NCI-H128 (cell line): ENCODE results near the gene EML2.

ENCODE experiments used
- DNase-seq: peaks from one replicate; lab custom pipeline; 2025; ENCODE audit not compliant: unreplicated experiment; lab: John Stamatoyannopoulos, UW

The EML2 gene

GRCh38 chr19:45589768-45590167 is 49.4 kb downstream of the EML2 start:
- no peak for DNase-seq

DNA sequence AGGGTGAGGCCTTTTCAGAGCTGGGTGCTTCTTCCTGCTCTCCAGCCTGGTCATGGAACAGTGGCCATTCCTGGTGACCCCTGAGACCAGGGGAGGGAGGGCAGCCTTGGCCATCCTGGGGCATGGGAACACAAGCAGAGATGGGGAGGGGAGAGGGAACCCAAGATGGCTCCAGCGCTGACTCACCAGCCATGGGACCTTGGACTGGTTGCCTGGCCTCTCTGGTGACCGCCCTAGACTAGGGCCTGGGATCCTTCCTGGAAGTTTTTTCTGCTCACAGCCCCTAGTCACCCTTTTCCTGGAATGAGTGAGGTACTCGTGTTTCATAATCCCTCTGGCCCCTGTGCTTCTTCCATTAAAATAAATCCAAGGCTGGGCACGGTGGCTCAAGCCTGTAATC is 51.3 kb downstream of the EML2 start:
- DNase-seq: no peak

DNA sequence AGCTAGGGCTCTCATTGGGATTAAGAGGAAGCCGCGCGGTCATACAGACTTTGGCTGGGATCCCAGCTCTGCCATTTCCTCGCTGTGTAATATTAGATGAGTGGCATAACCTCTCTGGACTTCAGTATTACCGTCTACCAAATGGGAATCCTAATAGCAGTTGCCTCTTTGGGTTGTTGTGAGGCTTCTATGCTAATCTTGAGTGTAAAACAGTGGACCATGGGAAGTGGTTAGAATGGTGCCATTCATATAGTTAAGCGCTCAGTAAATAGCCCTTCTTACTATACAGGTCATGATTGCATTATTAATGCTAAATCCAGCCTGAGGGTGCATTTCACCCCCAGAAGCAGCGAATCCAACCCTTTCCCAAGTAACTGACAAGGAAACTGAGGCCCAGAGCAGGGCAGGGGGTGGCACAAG is 54.0 kb downstream of the EML2 start:
- DNase-seq: no peak

GRCh38 chr19:45584332-45585157 is 54.7 kb downstream of the EML2 start, which contains the start of gene OPA3:
OPA3 (minus strand) TSS chr19:45584802; CDS start chr19:45584764, 38 bp downstream.
- DNase-seq: peak; percentile 98

DNA sequence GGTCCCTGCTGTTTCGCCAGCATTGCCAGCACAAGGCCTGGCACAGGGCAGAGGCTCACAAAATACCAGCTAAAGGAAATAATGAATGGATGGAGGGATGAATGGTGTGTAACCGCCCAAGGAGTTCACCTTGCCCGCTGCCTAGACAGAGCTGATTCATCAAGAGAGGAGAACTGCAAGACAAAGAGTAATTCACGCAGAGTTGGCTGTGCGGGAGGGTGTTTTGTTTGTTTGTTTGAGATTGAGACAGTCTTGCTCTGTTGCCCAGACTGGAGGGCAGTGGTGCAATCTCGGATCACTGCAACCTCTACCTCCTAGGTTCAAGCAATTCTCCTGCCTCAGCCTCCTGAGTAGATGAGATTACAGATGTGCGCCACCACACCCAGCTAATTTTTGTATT is 57.6 kb downstream of the EML2 start:
- DNase-seq: no peak

- DNase-seq: no peak
Measured at GRCh38 chr19:45578861-45579260, 60.3 kb downstream of the EML2 start.

GRCh38 chr19:45577111-45577905 is 61.9 kb downstream of the EML2 start:
- DNase-seq: no peak

GRCh38 chr19:45576682-45577081 is 62.5 kb downstream of the EML2 start:
- DNase-seq: no peak

DNA sequence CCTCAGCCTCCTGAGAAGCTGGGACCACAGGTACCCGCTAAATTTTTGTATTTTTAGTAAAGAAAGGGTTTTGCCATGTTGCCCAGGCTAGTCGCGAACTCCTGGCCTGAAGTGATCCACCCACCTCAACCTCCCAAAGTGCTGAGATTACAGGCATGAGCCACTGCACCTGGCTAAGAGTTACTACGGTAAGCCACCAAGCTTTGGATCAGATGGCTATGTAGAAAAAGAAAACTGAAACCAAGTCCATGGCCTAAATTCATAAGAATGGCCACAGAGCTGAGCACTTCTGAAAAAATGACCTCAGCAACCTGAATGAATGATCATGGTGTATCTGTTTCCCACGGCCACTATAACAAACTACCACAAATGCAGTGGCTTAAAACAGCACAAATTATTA is 64.0 kb downstream of the EML2 start:
- no peak for DNase-seq

DNA sequence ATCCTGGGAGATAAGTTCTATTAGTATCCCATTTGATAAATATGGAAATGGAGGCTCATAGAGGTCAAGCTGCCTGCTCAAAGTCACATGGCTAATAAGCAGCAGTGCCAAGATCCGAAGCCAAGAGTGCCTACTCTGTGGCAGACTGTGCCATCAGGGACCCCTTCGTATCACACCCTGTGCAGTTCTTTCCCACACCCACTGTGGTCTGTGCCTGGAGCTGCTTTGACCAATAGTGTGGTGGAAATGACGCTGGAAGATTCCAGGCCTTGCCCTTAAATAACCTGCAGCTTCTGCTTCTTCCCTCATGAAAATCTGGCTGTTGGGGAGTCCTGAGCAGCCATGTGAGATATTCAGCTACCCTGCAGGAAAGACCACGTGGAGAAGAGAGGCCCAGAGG is 64.7 kb downstream of the EML2 start:
- no peak for DNase-seq

DNA sequence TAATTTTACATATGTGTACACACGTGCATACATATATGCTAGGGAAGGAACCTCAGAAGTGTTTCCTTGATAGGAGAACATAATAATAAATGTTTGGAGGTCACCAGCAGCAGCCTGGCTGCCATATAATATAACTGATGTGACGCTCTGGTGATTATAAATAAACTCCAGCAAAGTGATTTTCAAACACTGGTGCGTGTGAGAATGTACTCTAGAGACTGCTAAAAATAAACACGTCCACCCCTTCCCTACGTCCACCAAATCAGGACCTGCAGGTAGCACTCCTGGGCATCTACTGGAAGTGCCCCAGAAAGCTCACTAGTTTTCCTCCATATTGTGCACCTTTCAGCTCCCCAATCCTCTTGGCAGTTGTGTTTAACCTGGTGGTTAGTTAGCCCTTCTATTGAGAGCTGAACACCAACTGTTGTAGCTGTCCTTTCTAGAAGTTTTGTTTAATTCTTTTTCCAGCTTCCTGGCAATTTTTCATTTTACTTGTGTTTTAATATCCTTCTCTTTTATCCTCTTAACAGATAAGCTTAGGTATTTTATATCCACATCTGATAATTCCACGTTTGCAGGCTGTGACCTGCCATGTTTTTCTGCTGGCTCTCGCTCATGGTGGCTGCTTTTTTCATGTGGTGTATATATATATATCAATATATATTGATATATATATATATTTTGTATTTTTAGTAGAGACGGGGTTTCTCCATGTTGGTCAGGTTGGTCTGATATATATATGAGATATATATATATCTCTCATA is 67.6 kb downstream of the EML2 start:
- DNase-seq: no peak

- no peak for DNase-seq
Measured at GRCh38 chr19:45569619-45570421, 69.4 kb downstream of the EML2 start.

DNA sequence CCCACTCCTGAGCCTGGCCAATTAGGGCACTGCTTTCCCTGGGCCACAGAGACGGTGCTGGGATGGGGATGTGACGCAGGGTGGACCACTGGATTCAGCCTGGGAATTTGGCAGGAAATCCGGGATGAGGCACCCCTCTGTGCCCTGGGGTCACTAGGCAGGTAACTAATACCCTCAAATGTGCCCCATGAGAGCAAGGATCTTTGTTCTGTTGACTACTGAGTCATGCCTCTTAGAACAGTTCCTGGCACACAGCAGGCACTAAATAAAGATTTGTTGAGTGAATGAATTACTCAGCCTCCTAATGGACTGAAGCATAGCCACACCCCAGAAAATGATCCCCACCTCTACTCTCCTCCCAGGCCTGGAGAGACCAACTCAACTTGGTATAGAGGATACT is 70.5 kb downstream of the EML2 start:
- DNase-seq: no peak

- no peak for DNase-seq
Measured at GRCh38 chr19:45567609-45568008, 71.6 kb downstream of the EML2 start.

- no peak for DNase-seq
Measured at GRCh38 chr19:45564131-45564780, 74.9 kb downstream of the EML2 start.

GRCh38 chr19:45560686-45561085 is 78.5 kb downstream of the EML2 start:
- DNase-seq: no peak

DNA sequence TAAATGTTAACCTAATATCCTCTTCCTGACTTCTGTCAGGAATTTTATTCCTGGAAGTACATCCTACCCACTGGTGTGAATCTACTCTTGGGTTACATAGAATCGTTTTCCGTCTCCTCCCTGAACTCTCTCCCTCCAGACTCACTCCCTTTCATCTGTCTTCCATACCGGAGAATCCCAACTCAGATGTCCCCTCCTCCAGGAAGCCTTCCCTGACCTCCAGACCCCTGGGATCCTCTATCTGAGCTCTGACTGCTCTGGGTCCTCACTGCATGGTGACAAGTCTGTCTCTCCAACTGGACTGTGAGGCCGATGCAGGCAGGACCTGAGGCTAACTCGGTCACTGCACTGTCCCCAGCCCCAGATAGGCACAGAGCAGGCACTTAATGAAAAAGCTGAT is 79.2 kb downstream of the EML2 start:
- no peak for DNase-seq
